HCT116 (cell line): ENCODE data around the gene CDH2. TPM values are rescaled to one million over a fixed set of nuclear protein-coding genes. Genes with fewer than 3 reads are reported as not detected.

ENCODE experiments used
- ATAC-seq: fragments of 200-7000 bp; cut with Tn5 transposase; 2 replicates; pipeline ENCODE4 v1.9.1; 2020; ENCODE audit warnings: mild to moderate bottlenecking, moderate library complexity
- BruUV-seq: library from RNA; stranded (reverse); fragments of 400-500 nt; replicated peaks from 2 replicates; lab custom pipeline; 2021; lab: Mats Ljungman, UMichigan
- CTCF ChIA-PET: fragments of 300-600 bp; sonication (Branson Sonifier 250); formaldehyde crosslinking; loops from one replicate; lab custom pipeline; 2021; ENCODE audit warnings: antibody characterized with exemption; lab: Charles Lee
- POLR2A ChIA-PET: fragments of 300-600, 350-600 bp; sonication (Branson Sonifier 250); formaldehyde crosslinking; loops from one replicate; lab custom pipeline; 2021; ENCODE audit warnings: antibody characterized with exemption; lab: Charles Lee
- RAD21 ChIA-PET, 2 experiments: fragments of 300-600 bp; sonication (Branson Sonifier 250); formaldehyde crosslinking; loops; one replicate each; lab custom pipeline; 2023; ENCODE audit warnings: low total read pairs in 2 of 2; ENCODE audit not compliant: uncharacterized antibody in 2 of 2, unreplicated experiment in 2 of 2, low non-redundant PET in 1 of 2; lab: Charles Lee
- DNase-seq: peaks from one replicate; pipeline ENCODE4 v3.0.0-alpha.2; 2010; ENCODE audit warnings: low read depth, low spot score
- H2AFZ ChIP-seq: fragments of 200-600 bp; shearing (Covaris generic), sonication (generic); 2 replicates; pipeline ENCODE4 v1.6.1; 2017; ENCODE audit warnings: low read depth, mixed run types, mixed read lengths, antibody characterized with exemption, low read length; ENCODE audit not compliant: poor library complexity, severe bottlenecking
- H3K27ac ChIP-seq: 2 replicates; pipeline ENCODE4 v1.5.1; 2012; ENCODE audit warnings: low read depth, low read length
- H3K27me3 ChIP-seq: fragments of 200-600 bp; sonication (generic); 2 replicates; pipeline ENCODE4 v1.6.1; 2016; ENCODE audit warnings: mixed run types, low read length, mixed read lengths; ENCODE audit not compliant: insufficient read depth
- H3K36me3 ChIP-seq, 2 experiments: fragments of 200-500 bp in 1 of 2; fragments of 200-600 bp in 1 of 2; sonication (Bioruptor generic) in 1 of 2; sonication (generic) in 1 of 2; 2 replicates each; pipeline versions ENCODE4 v1.5.1 to v1.6.1; 2014 to 2016; ENCODE audit warnings: low read length in 2 of 2, inconsistent platforms in 1 of 2, mixed read lengths in 1 of 2, mixed run types in 1 of 2; ENCODE audit not compliant: insufficient read depth in 2 of 2, control insufficient read depth in 1 of 2
- H3K4me1 ChIP-seq, 2 experiments: fragments of 200-600 bp in 1 of 2; sonication (generic) in 1 of 2; 2 replicates each; pipeline versions ENCODE4 v1.5.1 to v1.6.1; 2012 to 2017; ENCODE audit warnings: low read length in 2 of 2, inconsistent platforms in 1 of 2, mild to moderate bottlenecking in 1 of 2, mixed read lengths in 1 of 2, mixed run types in 1 of 2, moderate library complexity in 1 of 2; ENCODE audit not compliant: insufficient read depth in 2 of 2, control insufficient read depth in 1 of 2
- H3K4me2 ChIP-seq: fragments of 200-600 bp; sonication (generic); 2 replicates; pipeline ENCODE4 v1.6.1; 2017; ENCODE audit warnings: mixed run types, low read length, mixed read lengths
- H3K4me3 ChIP-seq, 2 experiments: fragments of 200-600 bp in 1 of 2; sonication (generic) in 1 of 2; replicated peaks in 1 of 2; 2 replicates each; pipeline ENCODE4 v1.5.1; 2011 to 2016; ENCODE audit warnings: low read length in 2 of 2, control low read depth in 1 of 2, low read depth in 1 of 2, mild to moderate bottlenecking in 1 of 2, mixed read lengths in 1 of 2, mixed run types in 1 of 2
- H3K79me2 ChIP-seq: fragments of 200-600 bp; sonication (generic); 2 replicates; pipeline ENCODE4 v1.6.1; 2017; ENCODE audit warnings: mild to moderate bottlenecking, mixed run types, low read length, moderate library complexity, mixed read lengths; ENCODE audit not compliant: insufficient read depth
- H3K9ac ChIP-seq: fragments of 200-600 bp; sonication (generic); 2 replicates; pipeline ENCODE4 v1.6.1; 2016; ENCODE audit warnings: low read length, mixed read lengths
- H3K9me2 ChIP-seq: fragments of 200-600 bp; sonication (generic), shearing (Covaris generic); 2 replicates; pipeline ENCODE4 v1.6.1; 2017; ENCODE audit warnings: mixed run types, mild to moderate bottlenecking, moderate library complexity; ENCODE audit not compliant: insufficient read depth
- H3K9me3 ChIP-seq, 2 experiments: fragments of 200-500 bp in 1 of 2; fragments of 200-600 bp in 1 of 2; sonication (Bioruptor generic) in 1 of 2; sonication (generic) in 1 of 2; 2 replicates each; pipeline ENCODE4 v1.6.1; 2014 to 2017; ENCODE audit warnings: low read length in 2 of 2, mixed read lengths in 2 of 2, inconsistent platforms in 1 of 2, low read depth in 1 of 2, mild to moderate bottlenecking in 1 of 2, mixed run types in 1 of 2, moderate library complexity in 1 of 2; ENCODE audit not compliant: control insufficient read depth in 1 of 2, insufficient read depth in 1 of 2
- H4K20me1 ChIP-seq: fragments of 200-600 bp; sonication (generic), shearing (Covaris generic); 2 replicates; pipeline ENCODE4 v1.6.1; 2017; ENCODE audit warnings: mixed run types, mild to moderate bottlenecking, moderate library complexity; ENCODE audit not compliant: insufficient read depth
- CBX3 ChIP-seq: IDR thresholded peaks from 2 replicates; pipeline ENCODE4 v1.6.1; 2012; ENCODE audit warnings: low read depth
- CEBPB ChIP-seq: IDR thresholded peaks from 2 replicates; pipeline ENCODE4 v1.6.1; 2012; ENCODE audit warnings: low read depth
- EGR1 ChIP-seq: IDR thresholded peaks from 2 replicates; pipeline ENCODE4 v1.6.1; 2012; ENCODE audit warnings: low read depth
- ELF1 ChIP-seq: IDR thresholded peaks from 2 replicates; pipeline ENCODE4 v1.6.1; 2012; ENCODE audit warnings: low read depth, borderline replicate concordance
- EZH2phosphoT487 ChIP-seq: fragments of 200-600 bp; IDR thresholded peaks from 2 replicates; pipeline ENCODE4 v1.6.1; 2018; ENCODE audit warnings: antibody characterized with exemption, borderline replicate concordance
- JUND ChIP-seq: IDR thresholded peaks from 2 replicates; pipeline ENCODE4 v1.6.1; 2012
- POLR2A ChIP-seq: IDR thresholded peaks from 2 replicates; pipeline ENCODE4 v1.7.0; 2011; ENCODE audit warnings: borderline replicate concordance; ENCODE audit not compliant: insufficient read depth, insufficient read length; ENCODE audit errors: extremely low read depth
- POLR2AphosphoS5 ChIP-seq: IDR thresholded peaks from 2 replicates; pipeline ENCODE4 v1.6.1; 2011; ENCODE audit warnings: mild to moderate bottlenecking, low read depth, low read length, moderate library complexity
- SIN3A ChIP-seq: IDR thresholded peaks from 2 replicates; pipeline ENCODE4 v1.6.1; 2012; ENCODE audit warnings: low read depth
- SP1 ChIP-seq: IDR thresholded peaks from 2 replicates; pipeline ENCODE4 v1.6.1; 2012; ENCODE audit warnings: low read depth
- SRF ChIP-seq: IDR thresholded peaks from 2 replicates; pipeline ENCODE4 v1.6.1; 2012; ENCODE audit warnings: low read depth
- YY1 ChIP-seq: IDR thresholded peaks from 2 replicates; pipeline ENCODE4 v1.6.1; 2011; ENCODE audit warnings: low read length, low read depth, moderate library complexity, mild to moderate bottlenecking; ENCODE audit not compliant: insufficient replicate concordance; ENCODE audit errors: extremely low read depth
- ZFX ChIP-seq: fragments of 450-650 bp; IDR thresholded peaks from 2 replicates; pipeline ENCODE4 v1.6.1; 2017
- intact Hi-C: fragments of 100-400 bp; cut with micrococcal nuclease; formaldehyde crosslinking; loops from 2 replicates; pipeline ENCODE4 v1.10.0; 2022
- total RNA-seq: library from RNA; stranded (reverse); gene quantifications from one replicate; pipeline ENCODE4 v1.2.1, GENCODE V29; 2021; ENCODE audit not compliant: unreplicated experiment
- TF ChIP-seq, protein P1 (sequence below): IDR thresholded peaks from 2 replicates; pipeline ENCODE4 v1.6.1; 2012
- TF ChIP-seq, protein P2 (sequence below): IDR thresholded peaks from 2 replicates; pipeline ENCODE4 v1.6.1; 2012

Gene CDH2
- total RNA-seq, 1 experiment from 2014 or later, result 0.15 TPM

DNA sequence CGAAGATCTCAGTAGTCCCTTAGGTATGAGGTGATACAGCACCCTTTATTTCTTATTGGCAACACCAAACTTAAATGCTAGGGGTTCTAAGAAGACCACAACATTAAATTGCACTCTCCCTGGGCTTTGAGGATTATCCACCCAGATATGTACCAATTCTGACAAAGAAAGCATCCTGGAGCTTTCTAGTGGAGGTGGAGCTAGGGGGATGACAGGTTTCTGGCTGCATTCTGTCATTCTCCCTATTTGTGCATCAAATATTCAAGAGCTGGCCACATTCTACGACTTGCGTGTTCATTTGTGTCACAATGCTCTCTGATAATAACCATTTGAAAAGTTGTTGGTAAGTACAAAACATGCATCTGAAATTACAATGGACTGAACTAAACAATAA lies 111.1 kb downstream of the CDH2 start:
- H3K4me2 ChIP-seq, result no peak overlapping the region

DNA sequence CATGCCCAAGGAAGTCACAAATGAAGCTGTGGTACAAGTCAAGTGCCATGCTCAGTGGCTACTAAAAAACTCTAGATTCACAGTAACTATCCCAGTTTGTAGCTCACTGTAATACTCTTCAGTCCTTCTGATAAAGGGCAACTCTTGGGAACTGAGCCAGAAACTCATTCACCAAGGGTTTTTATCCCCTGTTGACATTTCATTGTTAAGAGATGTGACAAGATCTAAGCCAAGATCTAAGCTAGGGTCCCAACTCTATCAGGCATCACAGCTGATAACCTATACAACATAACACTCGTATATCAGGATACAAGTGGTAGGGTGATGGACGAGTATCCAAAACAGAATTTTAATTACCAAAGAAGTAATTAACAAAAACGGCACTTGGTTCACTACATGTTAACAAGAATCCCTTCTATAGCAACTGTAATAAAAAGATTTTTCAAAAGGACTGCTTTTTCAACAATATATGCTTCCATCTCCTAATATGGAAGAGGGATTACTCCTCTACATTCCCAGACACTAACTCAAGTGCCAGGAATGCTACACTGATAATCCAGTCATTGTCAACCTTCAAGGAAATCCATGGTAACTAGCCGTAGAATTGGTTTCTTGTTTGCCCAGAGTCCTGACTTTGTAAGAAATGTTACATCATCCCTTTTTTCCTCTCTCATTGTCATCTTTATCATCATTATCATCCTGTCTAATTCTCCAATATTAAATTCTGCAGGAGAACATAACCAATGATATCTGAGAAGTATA lies 111.7 kb downstream of the CDH2 start:
- ChIA-PET RAD21 (no interaction called here), CTCF (no interaction called here), POLR2A (no interaction called here)
- no peaks in the 10 kb centered on the region for H3K36me3 ChIP-seq
- intact Hi-C loops, result no loop called here
- H3K9ac ChIP-seq, result no peak overlapping the region
- H3K4me1 ChIP-seq, result no peaks in the 10 kb centered on the region
- DNase-seq, result no peak
- H3K4me2 ChIP-seq, result no peak overlapping the region
- H3K9me2 ChIP-seq, result no peaks in the 10 kb centered on the region
- no peak for ATAC-seq
- no peak overlapping the region for H3K4me3 ChIP-seq
- H3K27me3 ChIP-seq, result no peaks in the 10 kb centered on the region
- no TSS peak for BruUV-seq
- no peak overlapping the region for H2AFZ ChIP-seq
- H3K79me2 ChIP-seq, result no peaks in the 10 kb centered on the region
- H4K20me1 ChIP-seq, result no peaks in the 10 kb centered on the region
- H3K9me3 ChIP-seq, result no peaks in the 10 kb centered on the region
- H3K27ac ChIP-seq, result no peak overlapping the region
- TF ChIP-seq JUND (no peak), EGR1 (no peak), SRF (no peak), CBX3 (no peak)

More for the DNA sequence above, 111.1 kb downstream of the CDH2 start:
- no peaks in the 10 kb centered on the region for H3K9me3 ChIP-seq
- intact Hi-C loops, result no loop called here
- H3K9ac ChIP-seq, result no peak overlapping the region
- no TSS peak for BruUV-seq
- TF ChIP-seq SP1 (no peak), ZFX (no peak), CBX3 (no peak), EZH2phosphoT487 (no peak), SIN3A (no peak), JUND (no peak), YY1 (no peak), CEBPB (no peak), POLR2AphosphoS5 (no peak), ELF1 (no peak), POLR2A (no peak)
- TF ChIP-seq, protein P1, sequence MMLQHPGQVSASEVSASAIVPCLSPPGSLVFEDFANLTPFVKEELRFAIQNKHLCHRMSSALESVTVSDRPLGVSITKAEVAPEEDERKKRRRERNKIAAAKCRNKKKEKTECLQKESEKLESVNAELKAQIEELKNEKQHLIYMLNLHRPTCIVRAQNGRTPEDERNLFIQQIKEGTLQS, result no peak
- TF ChIP-seq, protein P2, sequence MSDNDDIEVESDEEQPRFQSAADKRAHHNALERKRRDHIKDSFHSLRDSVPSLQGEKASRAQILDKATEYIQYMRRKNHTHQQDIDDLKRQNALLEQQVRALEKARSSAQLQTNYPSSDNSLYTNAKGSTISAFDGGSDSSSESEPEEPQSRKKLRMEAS, result no peak
- H3K9me2 ChIP-seq, result no peaks in the 10 kb centered on the region
- H3K4me1 ChIP-seq, result no peaks in the 10 kb centered on the region
- POLR2A ChIA-PET, result no interaction called here
- no peaks in the 10 kb centered on the region for H3K27me3 ChIP-seq
- RAD21 ChIA-PET, result no interaction called here
- H4K20me1 ChIP-seq, result no peaks in the 10 kb centered on the region
- no peak overlapping the region for H3K27ac ChIP-seq
- H2AFZ ChIP-seq, result no peak overlapping the region
- no peak overlapping the region for H3K4me3 ChIP-seq
- H3K36me3 ChIP-seq, result no peaks in the 10 kb centered on the region
- no peaks in the 10 kb centered on the region for H3K79me2 ChIP-seq
- CTCF ChIA-PET, result no interaction called here
- DNase-seq (no peak), ATAC-seq (no peak)
